Tibial nerve (tissue), 3 donors: ENCODE data around the gene HTRA1.

ENCODE experiments used
- CTCF ChIP-seq, 5 experiments: fragments of 200-600 bp in 3 of 5; fragments of 450-650 bp in 2 of 5; sonication (generic) in 3 of 5; IDR thresholded peaks; one replicate each; pipeline ENCODE4 v1.5.1; 2016 to 2019; ENCODE audit warnings: antibody characterized with exemption in 5 of 5, mild to moderate bottlenecking in 3 of 5, moderate library complexity in 2 of 5
- POLR2A ChIP-seq, 2 donors: fragments of 450-650 bp; IDR thresholded peaks; one replicate each; pipeline ENCODE4 v1.6.1; 2017; ENCODE audit warnings: antibody characterized with exemption in 2 of 2, mild to moderate bottlenecking in 2 of 2, moderate library complexity in 2 of 2

- TF ChIP-seq POLR2A (IDR thresholded peaks at IDR 0.05) (no peak), CTCF (IDR thresholded peaks at IDR 0.05) (no peak)
Observed at GRCh38 chr10:122454603-122455080, 6.7 kb upstream of the HTRA1 start, which contains the start of gene ARMS2.
